ENCODE measurements around the gene ZNF771.

The ZNF771 gene

DNA sequence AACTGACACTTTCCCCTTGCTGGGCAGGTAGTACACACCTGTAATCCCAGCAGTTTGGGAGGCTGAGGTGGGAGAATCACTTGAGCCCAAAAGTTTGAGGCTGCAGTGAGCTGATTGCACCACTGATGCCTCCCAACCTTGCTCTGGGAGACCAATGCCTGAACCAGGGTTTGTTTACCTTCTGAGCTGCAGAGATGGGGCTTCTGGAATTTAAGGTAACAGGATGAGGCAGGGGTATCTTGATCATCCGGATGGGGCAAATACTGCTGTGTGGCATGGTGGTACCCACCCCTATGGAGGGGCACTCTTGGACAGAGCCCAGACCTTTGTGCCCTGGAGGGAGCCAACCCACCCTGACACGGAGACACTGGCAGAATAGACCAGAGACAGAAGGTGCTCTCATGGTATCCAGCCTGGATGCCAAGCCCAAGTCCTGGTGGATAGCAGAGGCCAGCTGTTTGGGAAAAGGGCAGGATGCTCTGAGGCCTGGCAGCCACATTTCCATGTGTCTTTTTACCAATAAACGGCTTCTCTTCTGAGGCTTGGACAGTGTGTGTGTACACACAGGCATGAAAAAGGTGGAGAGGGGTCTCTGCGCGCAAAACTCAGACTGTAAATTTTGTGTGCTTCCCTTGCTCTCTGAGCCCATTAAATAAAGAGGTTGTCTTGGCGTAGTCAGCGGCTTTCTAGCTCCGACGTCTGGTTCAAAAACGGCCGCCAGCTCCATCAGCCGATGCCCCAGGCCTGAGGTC is 7.8 kb upstream of the ZNF771 start:
- no peak for DNase-seq

DNA sequence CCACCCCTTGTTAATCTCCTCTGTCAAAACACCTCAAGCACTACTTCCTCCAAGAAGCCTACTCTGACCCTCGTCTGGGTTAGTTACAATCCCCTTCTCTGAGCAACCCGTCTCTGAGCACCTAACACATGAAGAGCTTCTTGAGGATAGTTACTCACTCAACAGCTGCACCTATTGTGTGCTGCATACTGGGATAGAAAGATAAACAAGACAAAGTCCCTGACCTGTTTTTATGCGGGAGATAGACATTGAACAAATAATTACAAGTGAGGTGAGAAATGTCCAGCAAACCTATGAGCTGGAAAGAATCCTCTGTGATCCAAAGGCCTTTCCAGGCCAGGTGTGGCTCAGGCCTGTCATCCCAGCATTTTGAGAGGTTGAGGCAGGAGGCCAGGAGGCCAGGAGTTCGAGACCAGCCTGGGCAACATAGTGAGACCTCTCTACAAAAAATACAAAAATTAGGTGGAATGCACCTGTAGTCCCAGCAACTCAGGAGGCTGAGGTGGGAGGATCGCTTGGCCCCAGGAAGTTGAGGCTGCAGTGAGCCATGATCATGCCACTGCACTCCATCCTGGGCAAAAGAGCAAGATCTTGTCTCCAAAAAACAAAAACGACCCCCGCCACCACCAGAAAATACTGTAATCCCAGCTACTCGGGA is 5.5 kb upstream of the ZNF771 start:
- DNase-seq = no peak

DNA sequence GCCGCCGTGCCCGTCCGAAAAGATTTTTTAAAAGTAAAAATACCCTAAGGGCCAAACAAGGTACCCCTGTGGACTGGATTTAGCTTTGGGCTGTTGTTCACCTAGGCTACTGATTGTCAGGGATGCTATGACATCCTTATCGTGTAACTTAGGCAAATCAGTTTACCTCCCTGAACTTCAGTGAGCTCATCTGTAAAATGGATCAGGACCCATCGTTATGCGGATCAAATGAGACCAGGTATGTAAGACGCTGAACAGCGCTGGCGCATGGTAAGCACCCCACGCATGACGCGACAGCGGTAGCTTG is 658 bp upstream of the ZNF771 start:
- no peak for DNase-seq

DNA sequence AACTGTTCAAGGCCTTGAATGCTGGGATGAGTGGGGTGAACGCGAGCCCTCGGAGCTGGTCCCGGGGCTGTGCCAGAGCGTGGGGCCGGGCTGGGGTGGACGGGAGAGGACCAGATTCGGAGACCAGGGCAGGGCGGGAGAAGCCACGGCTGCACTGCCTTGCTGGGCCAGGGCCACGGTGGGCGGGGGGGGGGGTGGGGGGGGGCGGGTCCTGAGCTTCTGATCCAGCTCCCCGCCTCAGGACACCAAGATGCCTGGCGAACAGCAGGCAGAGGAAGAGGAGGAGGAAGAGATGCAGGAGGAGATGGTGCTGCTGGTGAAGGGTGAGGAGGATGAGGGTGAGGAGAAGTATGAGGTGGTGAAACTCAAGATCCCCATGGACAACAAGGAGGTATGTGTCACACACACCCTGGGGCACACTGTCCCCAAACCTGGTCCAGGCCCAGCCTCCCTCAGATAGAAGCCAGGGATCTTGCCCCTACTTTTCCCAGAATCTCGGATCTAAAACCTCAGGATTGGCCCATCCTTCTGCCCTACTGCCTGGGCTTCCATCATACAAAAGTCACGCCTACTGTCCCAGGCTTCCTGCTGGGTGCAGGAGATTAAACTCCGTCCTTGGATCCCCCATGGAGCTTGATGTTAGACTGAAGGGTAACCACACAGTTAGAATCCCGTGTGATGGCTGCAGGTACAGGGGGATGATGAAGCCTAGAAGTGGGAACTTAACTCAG is 563 bp downstream of the ZNF771 start:
- DNase-seq = no peak

DNA sequence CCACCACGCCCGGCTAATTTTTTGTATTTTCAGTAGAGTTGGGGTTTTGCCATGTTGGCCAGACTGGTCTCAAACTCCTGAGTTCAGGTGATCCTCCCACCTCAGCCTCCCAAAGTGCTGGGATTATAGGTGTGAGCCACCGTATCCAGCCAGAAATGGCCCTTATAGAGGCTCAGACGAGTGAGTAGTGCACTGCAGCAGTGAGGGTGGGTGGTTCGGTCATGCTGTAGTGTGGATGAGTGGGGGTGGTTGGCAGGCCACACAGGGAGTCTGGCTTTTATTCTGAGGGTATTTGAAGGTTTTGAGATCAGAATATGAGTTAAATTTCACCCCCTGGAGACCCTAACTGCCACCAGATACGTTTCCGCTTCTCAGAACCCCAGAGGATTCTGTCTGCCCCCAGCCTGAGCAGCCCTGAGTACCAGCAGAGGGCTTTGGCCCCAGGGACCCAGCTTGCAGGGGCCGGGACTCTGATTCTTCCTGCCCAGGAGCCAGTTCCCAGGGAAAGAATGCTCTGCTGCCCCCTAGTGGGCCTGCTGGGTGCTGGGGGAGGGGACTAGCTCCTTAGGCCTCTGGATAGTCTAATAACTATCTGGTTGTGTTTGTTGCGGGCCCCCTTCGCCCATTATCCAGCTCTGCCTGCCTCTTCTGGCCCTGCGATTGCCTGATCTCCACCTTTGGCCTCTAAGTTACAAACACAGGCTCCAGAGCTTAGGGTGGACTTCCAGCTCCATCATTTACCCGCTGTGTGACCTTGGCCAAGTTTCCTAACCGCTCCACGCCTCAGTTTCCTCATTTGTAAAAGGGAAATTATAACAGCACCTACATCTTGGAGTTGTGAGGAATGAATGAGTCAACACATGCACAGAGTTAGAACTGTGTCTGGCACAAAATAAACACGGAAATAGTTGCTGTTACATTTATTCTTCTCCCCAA is 2.0 kb downstream of the ZNF771 start:
- peak; percentile 77 for DNase-seq

DNA sequence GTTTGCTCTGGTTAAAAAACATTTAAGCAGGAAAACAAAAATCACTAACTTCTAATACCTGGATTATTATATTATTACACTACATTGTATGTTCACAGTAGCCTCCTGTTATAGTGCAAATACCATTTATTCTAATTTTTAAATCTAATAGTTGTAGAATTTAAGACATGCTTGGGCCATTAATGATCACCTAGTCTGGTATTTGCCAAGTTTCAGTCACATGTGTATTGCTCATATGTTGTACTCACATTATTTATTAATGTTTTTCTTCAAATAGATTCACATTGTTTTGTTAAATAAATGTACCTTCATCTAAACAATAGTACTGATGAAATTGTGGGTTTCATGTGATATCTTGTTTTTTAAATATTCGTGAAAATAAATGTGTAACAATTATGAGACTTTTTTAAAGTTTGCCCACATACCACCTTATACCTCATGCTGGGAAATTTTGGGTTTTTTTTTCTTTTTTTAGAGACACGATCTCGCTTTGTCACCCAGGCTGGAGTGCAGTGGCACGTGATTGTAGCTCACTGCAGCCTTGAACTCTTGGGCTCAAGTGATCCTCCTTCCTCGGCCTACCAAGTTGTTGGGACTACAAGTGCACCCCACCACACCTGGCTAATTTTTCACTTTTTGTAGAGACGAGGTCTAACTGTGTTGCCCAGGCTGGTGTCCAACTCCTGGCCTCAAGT is 5.9 kb downstream of the ZNF771 start:
- DNase-seq = no peak

DNA sequence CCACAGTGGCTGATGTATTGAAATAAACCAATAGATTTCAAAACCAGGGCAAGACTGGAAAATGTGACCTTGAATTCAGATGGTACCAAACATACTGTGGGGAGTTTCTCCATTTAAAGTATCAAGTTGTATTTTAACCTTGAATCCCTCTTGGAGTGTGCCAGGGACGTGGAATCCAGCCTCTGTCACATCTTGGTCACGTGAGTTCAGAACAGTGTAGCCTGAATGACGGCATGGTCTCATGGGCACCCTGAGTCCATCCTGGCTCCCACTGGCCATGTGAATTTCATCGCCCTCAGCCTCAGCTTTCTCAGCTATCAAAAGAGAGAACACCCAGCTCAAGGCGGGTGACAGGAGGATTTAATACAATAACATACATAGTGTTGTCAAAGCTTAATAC is 6.8 kb downstream of the ZNF771 start:
- no peak for DNase-seq

DNA sequence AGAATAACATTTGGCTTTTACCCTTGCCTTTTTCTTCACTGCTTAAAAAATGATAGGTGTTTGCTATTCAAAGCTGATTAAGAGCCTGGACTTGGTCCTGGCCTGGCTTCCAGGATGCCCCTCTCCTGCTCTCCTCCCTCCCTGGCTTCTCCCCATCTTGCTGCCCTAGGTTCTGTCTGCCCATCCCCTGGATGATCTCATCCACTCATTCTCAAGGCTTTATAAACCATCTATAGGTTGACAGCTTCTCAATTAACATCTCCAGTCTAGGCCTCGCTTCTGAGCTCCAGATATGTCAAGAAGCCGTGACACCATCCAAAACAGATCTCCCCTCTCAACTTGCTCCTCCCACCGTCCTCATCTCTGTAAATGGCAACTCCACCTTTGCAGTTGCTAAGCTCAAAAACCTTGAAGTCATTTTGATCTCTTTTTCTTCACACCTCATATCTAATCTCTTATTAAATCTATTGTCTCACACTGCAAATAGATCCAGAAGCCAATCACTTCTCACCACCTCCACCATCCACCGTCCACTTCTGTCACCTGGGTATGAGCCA is 8.7 kb downstream of the ZNF771 start:
- DNase-seq = no peak

DNA sequence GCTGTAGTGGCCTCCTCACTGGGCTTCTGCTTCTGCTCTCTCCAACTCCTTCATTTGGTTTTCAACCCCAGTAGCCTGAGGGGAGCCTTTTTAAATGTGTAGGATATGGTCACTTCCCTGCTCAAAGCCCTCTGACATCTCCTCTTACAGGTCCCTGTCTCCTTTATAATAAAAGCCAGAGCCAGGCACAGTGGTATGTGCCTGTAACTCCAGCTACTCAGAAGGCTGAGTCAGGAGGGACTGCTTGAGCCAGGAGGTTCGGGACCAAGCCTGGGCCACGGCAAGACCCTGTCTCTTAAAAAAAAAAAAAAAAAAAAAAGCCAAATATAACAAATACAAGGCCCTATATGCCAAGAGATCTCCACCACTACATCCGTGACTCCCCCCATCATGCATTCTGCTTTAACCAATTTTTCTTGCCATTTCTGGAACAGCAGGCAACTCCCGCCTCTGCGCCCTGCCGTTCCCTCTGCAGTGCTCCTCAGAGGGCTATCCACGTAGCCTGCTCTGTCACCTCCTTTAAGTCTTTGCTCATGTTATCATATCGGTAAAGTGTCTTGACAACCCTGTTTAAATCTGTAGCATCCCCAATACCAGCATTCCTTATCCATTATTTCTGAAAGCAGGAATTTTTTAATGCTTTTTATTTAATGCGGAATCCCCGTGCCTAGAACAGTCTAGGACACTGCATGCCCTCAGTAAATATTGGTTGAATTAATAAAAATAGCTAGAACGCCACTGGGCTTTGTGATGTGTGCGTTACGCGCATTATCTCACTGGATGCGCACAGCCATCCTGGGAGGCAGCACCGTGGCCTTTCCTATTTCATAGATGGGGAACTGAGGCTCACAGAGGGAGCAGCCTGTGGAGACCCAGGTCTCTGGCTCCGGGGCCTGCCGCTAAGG is 9.5 kb downstream of the ZNF771 start:
- no peak for DNase-seq

DNA sequence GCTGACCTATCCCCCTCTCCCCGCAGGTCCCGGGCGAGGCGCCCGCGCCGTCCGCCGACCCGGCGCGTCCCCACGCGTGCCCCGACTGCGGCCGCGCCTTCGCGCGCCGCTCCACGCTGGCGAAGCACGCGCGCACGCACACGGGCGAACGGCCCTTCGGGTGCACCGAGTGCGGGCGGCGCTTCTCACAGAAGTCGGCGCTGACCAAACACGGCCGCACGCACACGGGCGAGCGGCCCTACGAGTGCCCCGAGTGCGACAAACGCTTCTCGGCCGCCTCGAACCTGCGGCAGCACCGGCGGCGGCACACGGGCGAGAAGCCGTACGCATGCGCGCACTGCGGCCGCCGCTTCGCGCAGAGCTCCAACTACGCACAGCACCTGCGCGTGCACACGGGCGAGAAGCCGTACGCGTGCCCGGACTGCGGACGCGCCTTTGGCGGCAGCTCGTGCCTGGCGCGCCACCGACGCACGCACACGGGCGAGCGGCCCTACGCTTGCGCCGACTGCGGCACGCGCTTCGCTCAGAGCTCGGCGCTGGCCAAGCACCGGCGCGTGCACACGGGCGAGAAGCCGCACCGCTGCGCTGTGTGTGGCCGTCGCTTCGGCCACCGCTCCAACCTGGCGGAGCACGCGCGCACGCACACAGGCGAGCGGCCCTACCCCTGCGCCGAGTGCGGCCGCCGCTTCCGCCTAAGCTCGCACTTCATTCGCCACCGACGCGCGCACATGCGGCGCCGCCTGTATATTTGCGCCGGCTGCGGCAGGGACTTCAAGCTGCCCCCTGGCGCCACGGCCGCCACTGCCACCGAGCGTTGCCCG is 10.3 kb downstream of the ZNF771 start:
- DNase-seq = no peak

DNA sequence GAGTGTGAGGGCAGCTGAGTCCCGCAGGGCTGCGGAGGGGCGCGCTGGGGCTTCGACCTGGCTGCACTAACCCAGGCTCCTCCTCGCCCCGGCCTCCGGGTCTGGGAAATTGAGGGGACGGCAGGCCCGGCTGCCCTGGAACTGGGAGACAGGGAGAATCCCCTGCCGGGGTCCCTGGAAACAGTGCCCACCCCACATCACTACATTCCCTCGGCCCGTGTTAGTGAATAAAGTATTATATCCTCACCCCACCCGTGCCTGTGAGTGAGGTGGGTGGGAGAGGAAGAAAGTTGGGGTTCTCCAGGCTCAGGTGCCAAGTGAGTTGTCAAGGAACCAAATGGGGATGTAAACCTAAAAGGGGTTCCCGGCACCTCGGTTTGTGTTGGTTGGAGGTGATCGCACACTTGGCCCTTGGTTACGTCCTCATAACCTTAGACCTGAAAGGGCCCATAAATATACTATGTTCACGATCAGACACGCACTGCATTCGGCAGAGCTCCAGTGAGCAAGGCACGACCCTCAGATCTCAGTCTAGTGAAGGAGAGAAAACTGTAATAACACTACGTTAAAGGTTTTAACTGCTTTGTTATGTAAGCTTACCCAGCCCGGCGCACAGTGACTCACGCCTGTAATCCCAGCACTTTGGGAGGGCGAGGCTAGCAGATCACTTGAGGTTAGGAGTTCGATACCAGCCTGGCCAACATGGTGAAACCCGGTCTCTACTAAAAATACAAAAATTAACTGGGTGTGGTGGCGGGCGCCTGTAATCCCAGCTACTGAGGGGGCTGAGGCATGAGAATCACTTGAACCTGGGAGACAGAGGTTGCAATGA is 11.2 kb downstream of the ZNF771 start:
- no peak for DNase-seq

DNA sequence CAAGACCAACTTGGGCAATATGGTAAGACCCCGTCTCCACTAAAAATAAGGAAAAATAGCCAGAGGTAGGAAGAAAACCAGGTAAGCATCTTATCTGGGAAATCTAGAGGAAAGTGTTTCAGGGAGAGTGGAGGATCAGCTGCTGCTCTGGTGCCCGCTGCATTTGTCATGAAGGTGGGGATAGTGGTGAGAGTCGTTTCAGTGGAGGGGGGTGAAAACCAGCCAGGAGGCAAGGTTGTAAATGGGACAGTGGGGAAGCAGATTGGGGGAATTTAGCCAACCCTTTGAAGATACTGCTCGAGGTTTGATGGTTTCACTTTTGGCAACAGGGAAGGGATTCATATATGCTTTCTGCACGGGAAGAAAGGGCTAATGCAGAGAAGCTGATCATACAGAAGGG is 13.6 kb downstream of the ZNF771 start:
- DNase-seq = no peak

DNA sequence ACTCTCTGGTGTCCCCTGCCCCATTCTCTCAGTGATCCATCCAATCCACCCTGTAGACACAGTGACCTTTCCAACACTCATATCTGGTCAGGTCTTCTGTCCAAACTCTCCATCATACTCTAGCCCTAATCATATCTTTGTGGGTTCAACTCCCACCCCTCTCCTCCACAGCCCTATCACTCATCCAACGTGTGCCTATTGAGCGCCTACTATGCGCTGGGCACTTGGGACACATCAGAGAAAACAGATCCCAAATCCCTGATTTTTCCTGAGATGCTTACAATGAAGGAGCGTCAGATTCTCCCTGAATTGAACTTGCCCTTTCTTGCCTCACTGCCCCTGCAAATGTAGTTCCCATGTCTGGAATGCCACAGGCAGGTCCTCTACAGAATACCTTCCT is 20.6 kb downstream of the ZNF771 start:
- no peak for DNase-seq

DNA sequence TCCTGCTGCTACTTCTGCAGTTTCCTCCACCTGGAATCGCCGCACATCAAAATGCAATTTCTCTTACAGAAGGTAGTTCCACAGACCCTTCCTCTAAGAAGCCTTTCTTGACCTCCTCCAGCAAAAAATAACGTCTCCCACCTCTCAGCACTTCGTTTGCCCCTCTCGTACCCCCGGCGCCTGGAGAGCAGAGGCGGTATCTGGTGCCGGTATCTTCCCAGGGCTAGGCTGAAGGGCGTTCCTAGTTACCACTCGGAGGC is 21.9 kb downstream of the ZNF771 start:
- no peak for DNase-seq

DNA sequence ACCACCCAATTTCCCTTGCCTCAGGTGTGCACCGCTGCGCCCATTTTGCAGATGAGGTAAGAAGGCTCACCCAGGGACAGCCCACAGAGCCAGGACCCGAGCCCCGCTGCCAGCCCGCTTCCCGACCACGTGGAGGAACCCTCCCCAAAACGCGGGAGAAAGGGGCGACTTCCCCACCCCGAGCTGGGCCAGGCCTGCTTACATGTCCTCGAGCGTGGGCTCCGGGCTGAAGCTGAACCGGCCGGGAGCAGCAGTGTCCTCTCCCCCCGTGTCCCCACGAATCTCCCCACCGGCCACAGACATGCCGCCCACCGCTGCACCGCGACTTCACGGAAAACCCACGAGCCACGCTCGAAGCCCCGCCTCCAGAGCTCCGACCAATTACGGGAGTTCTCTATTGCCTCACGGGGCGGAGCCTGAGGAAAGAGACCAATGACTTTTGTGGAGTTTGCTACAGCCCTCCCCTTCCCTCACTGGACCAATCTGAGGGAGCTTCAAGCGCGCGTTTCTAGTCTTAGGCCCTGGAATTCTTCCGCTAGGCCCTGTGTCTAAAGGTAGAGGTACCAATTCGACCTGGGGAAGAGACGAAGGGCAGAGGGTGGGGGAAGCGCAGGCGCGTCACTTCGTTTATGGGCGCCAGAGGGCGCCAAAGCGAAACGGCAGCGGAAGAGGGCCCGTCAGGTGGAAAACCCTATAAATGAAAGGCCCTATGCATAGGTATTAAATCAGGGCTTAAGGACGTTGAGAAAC is 22.4 kb downstream of the ZNF771 start, which contains the start of gene DCTPP1:
TSS of gene DCTPP1 (minus strand) at position 353 of the 750 bp plus-strand sequence. CDS start at position 303, 50 bp downstream.
- DNase-seq = peak; percentile 98

DNA sequence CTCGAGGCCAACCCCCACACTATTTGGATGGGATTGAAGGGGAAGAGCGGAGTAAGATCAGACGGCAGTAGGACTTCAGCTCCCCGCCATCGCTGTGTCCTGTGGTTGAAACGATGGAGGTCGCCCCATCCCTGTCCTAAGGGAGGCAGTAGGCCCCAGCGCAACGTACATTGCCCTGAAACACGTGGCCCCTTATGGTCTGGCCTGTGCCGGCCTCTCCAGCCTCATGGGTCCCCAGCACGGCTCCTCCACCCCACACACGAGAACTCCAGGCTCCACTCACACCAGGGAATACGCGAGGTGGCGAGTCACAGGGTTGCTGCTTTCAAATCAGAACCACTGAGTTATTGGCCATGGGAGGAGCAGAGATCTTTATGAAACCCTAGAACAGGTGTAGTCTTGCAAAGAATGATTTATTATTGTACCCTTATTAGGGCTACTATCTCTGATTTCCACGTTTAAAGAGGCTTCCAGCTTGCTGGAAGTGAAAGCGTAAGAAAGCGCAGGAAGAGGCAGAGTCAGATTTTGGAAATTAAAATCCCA is 23.1 kb downstream of the ZNF771 start:
- DNase-seq = no peak

DNA sequence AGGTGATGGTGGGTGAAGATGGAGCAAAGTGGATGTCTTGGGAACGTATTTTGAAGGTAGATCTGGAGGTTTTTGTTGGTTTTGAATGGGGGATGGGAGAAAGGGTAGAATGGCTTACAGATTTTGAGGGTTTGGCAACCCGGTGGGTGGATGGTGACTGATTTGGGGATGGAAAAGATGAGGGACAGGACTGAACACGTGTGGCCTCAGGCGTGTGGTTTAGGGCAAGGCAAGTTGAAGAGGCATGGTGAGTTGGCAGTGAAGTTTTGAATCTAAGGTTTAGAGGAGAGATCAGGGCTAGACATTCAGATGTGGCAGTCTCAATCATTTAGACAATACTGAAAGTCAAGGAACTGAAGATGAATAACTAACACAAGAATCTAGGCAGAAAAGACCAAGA is 27.4 kb downstream of the ZNF771 start:
- no peak for DNase-seq

DNA sequence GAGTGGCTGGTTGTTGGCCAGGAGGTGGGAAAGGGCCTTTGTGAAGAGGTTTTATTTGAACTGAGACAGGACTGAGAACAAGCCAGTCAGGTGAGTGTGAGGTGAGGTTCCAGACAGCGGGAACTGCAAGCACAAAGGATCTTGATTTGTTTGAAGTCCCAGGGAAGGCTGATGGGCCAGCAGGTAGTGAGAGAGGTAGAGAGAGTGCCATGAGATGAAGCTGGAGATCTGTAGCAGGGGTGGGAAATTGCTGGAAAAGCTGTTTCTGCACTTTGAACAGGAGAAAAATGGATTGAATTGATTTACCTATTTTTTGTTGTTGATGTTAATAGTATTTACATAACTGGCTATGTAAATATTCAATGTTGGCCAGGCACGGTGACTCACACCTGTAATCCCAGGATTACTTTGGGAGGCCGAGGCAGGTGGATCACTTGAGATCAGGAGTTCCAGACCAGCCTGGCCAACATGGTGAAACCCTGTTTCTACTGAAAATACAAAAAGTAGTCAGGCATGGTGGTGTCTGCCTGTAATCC is 30.2 kb downstream of the ZNF771 start:
- no peak for DNase-seq
